GM10266 (cell line): ENCODE data around the gene QTRT2.

ENCODE experiments used
- DNase-seq: peaks from one replicate; pipeline ENCODE4 v3.0.0; 2012; ENCODE audit errors: extremely low spot score
- CTCF ChIP-seq: IDR thresholded peaks from 2 replicates; pipeline ENCODE4 v1.5.1; 2012; ENCODE audit warnings: mild to moderate bottlenecking, low read depth; ENCODE audit not compliant: control insufficient read depth, insufficient read depth; ENCODE audit errors: missing control alignments

The QTRT2 gene

GRCh38 chr3:114052216-114052615 is 4.3 kb upstream of the QTRT2 start:
- DNase-seq = no peak
- TF ChIP-seq CTCF = no peak

GRCh38 chr3:114057011-114057347 is 442 bp downstream of the QTRT2 start:
- no peak for DNase-seq
- TF ChIP-seq CTCF = no peak

- DNase-seq = no peak
- no peak for TF ChIP-seq CTCF
These were observed 2.1 kb downstream of the QTRT2 start for GRCh38 chr3:114058646-114059045.

- TF ChIP-seq CTCF = no peak
- no peak for DNase-seq
These were observed 4.5 kb downstream of the QTRT2 start for GRCh38 chr3:114060906-114061655.

GRCh38 chr3:114067804-114068203 is 11.3 kb downstream of the QTRT2 start:
- DNase-seq = no peak
- TF ChIP-seq CTCF = no peak

GRCh38 chr3:114068336-114068735 is 11.8 kb downstream of the QTRT2 start:
- TF ChIP-seq CTCF = no peak
- DNase-seq = no peak

- no peak for DNase-seq
- no peak for TF ChIP-seq CTCF
These were observed 15.2 kb downstream of the QTRT2 start for GRCh38 chr3:114071786-114072185.
